GM18868 (cell line): ENCODE results near the gene DNAJB12.
"Not testable (repeated sequence)": the region's sequence is repeated elsewhere in the genome, so short reads cannot be mapped to it uniquely, and the experiment has no call there.

Experiments
- ATAC-seq: cut with Tn5 transposase; IDR thresholded peaks from one replicate; pipeline ENCODE4 v1.9.1; 2021; ENCODE audit warnings: mild to moderate bottlenecking, moderate library complexity; ENCODE audit not compliant: unreplicated experiment

DNAJB12 gene

DNA sequence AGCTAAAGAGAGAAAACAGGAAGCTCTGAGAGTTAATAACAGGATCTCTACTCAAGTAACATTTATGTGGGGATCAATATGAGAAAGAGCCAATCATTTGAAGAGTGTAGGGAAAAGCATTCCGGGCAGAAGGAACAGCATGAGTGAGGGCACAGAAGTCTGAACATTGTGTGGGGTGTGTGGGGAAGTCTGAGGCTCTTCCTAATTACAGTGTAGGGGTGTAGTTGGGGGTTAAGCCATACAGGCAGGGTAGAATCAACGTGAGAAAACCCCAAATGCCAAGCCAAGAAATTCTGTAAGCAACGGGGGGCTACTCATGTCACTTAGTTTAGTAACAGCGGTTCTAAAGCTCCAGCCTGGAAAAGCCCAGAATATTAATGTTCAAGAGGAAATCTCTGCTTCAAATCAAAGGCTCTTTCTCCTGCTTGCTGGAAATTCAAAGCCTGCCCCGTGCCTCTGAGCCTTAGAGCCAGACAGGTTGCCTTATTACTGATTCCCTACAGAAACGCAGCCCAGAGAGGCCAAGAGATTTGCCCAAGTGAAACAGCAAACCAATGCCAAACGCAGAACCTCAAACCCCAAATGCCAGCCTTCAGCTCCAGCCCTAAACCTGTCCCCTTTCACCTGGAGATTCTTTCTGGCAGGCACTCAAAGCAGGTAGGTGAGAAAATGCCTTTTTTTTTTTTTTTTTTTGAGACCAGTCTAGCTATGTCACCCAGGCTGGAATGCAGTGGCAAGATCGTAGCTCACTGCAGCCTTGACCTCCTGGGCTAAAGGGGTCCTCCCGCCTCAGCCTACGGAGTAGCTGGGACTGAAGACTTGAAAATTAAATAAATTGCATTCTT lies 36.1 kb downstream of the DNAJB12 start:
- no peak for ATAC-seq

GRCh38 chr10:72316748-72317435 lies 37.8 kb downstream of the DNAJB12 start:
- ATAC-seq, result no peak

DNA sequence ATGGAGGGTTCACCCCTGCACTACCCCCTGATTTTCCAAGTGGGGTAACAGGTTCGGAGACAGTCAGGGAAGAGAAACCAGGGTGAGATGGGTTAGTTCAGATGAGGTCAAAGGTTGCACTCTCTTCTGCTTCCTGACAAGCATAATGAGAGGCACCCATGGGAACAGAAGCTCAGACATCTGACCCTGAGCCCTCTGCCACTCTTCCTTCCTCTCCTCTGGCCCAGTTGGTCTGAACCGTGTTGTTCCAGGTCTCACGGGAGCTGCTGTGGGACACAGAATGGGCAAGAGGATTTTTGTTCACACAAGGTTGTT lies 38.4 kb downstream of the DNAJB12 start:
- no peak for ATAC-seq

DNA sequence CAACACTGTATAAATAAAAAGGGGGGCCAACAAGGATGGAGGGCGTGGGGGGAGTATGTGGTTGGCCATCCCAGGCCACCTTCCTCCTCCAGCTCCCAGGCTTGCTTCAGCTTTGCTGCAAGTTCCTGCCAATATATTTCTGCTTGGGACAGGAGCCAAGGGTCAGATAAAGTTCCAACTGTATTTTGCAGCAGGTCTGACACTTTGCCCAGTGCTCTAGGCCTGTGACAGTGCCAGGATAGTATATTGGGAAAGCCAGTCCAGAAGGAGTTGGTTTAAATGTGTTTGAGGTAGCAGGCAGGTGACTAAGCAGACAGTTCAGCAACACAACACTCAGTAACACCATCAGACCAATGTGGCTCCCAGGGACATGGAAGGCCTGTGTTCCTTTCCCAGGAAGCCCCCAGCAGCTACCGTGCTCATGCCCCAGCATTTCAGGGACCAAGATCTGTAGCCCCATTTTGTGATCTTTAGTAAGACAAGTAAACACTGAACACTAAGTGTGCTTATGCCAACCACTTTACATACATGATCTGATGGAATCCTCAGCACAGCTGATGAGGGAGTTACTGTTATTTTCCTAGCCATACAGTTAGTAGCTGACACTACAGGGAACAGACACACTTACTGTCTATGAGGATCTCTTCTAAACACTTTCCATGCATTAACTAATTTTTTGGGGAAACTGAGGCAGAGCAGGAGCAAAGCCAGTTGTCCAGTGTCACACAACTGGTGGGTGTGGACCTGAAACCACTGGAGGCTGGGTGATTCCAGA lies 38.9 kb downstream of the DNAJB12 start:
- ATAC-seq, result no peak

DNA sequence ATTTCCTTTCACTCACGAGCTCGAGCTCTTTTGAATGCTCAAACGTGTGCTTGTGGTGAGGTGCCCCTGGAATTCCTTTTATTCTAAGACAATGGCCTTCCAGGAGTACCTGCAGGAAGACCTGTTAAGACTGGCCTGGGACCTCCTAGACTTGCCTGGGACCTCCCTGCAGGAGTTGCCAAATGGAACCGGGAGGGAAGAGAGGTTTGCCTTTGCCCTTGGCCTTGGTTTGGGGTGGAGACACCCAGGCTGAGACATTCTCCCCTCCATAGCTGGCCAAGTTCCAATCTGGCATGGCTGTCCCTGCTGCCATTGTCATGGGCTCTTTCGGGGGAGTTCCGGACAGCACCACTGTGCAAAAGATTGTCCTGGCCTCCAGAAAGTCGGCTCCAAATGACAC lies 39.7 kb downstream of the DNAJB12 start:
- no peak for ATAC-seq

DNA sequence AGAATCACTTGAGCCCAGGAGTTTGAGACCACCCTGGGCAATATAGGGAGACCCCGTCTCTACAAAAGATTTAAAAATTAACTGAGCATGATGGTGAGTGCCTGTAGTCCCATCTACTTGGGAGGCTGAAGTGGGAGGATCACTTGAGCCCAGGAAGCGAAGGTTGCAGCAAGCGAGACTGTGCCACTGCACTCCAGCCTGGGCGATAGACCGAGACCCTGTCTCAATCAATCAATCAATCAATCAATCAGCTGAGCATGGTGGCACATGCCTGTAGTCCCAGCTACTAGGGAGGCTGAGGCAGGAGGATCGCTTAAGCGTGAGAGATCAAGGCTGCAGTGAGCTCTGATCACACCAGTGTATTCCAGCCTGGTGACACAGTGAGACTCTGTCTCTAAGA lies 40.5 kb downstream of the DNAJB12 start:
- ATAC-seq, result no peak

- no peak for ATAC-seq
Observed at GRCh38 chr10:72312865-72313391, 41.8 kb downstream of the DNAJB12 start.

DNA sequence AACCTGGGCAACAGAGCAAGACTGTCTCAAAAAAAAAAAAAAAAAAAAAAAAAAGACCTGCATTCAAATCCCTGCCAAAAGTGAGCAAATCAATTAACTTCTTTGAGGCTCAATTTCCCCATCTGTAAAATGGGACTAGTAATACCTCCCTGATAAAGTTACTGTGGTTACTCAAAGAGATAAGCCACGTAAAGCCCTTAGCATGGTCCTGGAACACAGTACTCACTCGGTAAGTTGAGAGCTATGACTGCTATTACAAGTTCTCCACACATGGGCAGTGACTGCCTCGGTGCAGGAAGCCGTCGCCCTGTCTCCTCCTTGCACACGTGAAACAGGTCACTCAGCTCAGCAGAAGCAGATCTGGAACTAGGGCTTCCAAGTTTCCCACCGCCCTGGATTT lies 43.1 kb downstream of the DNAJB12 start:
- ATAC-seq, result no peak

GRCh38 chr10:72310636-72311035 lies 44.1 kb downstream of the DNAJB12 start:
- ATAC-seq, result no peak

DNA sequence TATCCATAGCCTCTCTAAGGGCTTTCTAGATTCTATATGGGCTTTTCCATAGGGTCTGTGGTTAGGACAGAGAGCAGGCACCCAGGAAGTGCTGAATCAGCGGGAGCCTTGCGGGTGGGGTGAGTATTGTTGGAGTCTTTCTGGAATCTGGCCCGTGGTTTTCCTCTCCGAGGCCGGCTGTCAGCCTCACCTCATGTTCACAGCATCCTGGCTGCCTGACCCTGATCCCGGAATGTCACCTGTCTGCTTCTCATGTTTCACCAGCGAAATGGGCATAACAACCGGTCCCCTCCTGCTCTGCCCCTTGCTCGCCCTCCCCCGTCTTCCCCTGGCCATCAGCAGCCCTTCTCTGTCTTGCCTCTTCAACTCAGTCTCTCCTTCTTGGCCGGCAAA lies 44.5 kb downstream of the DNAJB12 start:
- no peak for ATAC-seq

GRCh38 chr10:72309290-72310240 lies 45.2 kb downstream of the DNAJB12 start:
- no peak for ATAC-seq

GRCh38 chr10:72308320-72308987 lies 46.3 kb downstream of the DNAJB12 start:
- ATAC-seq, result no peak

DNA sequence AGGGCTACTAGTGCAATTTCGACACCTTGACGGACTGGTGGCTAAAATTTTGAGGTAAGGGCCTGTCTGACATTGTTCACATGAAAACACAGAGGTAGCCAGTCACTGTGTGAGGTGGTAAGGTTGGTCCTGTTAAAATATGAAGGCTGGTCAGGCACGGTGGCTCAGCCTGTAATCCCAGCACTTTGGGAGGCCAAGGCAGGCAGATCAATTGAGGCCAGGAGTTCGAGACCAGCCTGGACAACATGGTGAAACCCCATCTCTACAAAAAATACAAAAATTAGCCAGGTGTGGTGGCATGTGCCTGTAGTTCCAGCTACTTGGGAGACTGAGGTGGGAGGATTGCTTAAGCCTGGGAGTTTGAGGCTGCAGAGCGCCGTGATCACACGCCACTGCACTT lies 47.0 kb downstream of the DNAJB12 start:
- ATAC-seq, result not testable (repeated sequence)

- ATAC-seq, result no peak
Observed at GRCh38 chr10:72306215-72306760, 48.4 kb downstream of the DNAJB12 start.

GRCh38 chr10:72303424-72304128 lies 51.1 kb downstream of the DNAJB12 start:
- ATAC-seq, result no peak

GRCh38 chr10:72298592-72299519 lies 55.9 kb downstream of the DNAJB12 start:
- ATAC-seq, result no peak

- peak; percentile 71 for ATAC-seq
Observed at GRCh38 chr10:72297805-72298591, 56.7 kb downstream of the DNAJB12 start.
